IMR-90 (cell line): ENCODE results near the gene PIK3C3. TPM values are rescaled to one million over a fixed set of nuclear protein-coding genes. Genes with fewer than 3 reads are reported as not detected.

Experiments
- ATAC-seq: fragments of 200-7000 bp; cut with Tn5 transposase; 2 replicates; pipeline ENCODE4 v1.9.1; 2020; ENCODE audit warnings: low read depth, mild to moderate bottlenecking, moderate library complexity
- BruUV-seq: library from RNA; stranded (reverse); fragments of 400-500 nt; replicated peaks from 2 replicates; lab custom pipeline; 2021; lab: Mats Ljungman, UMichigan
- CTCF ChIA-PET: fragments of 300-600 bp; formaldehyde crosslinking; extraction: SDS; loops from one replicate; lab custom pipeline; 2021; ENCODE audit warnings: antibody characterized with exemption; lab: Yijun Ruan, JAX
- POLR2A ChIA-PET: fragments of 300-600 bp; sonication (Branson Sonifier 250); formaldehyde crosslinking; loops from one replicate; lab custom pipeline; 2022; ENCODE audit warnings: antibody characterized with exemption; ENCODE audit not compliant: unreplicated experiment; lab: Charles Lee
- DNase-seq: peaks from one replicate; pipeline ENCODE4 v3.0.0; 2013
- H2AFZ ChIP-seq: replicated peaks from 2 replicates; pipeline ENCODE3; 2013; ENCODE audit warnings: low read length, mild to moderate bottlenecking; ENCODE audit not compliant: poor library complexity
- H2AK5ac ChIP-seq: 2 replicates; pipeline ENCODE4 v1.6.1; 2013; ENCODE audit warnings: low read depth, low read length, inconsistent platforms
- H2AK9ac ChIP-seq: replicated peaks from 2 replicates; pipeline ENCODE3; 2013; ENCODE audit warnings: mild to moderate bottlenecking, low read depth, low read length, moderate library complexity; ENCODE audit not compliant: poor library complexity
- H2BK120ac ChIP-seq: 2 replicates; pipeline ENCODE4 v1.6.1; 2013; ENCODE audit warnings: low read depth, low read length, inconsistent platforms
- H2BK15ac ChIP-seq: 3 replicates; pipeline ENCODE4 v1.6.1; 2013; ENCODE audit warnings: low read depth, low read length, inconsistent platforms
- H2BK20ac ChIP-seq: 2 replicates; pipeline ENCODE4 v1.6.1; 2013; ENCODE audit warnings: low read depth, mild to moderate bottlenecking, inconsistent platforms, low read length, moderate library complexity
- H2BK5ac ChIP-seq: 2 replicates; pipeline ENCODE4 v1.6.1; 2013; ENCODE audit warnings: mild to moderate bottlenecking, low read depth, low read length, inconsistent platforms; ENCODE audit not compliant: poor library complexity, severe bottlenecking
- H3K14ac ChIP-seq: replicated peaks from 2 replicates; pipeline ENCODE4 v1.6.1; 2013; ENCODE audit warnings: low read depth, low read length, inconsistent platforms
- H3K18ac ChIP-seq: 2 replicates; pipeline ENCODE4 v1.6.1; 2013; ENCODE audit warnings: low read depth, low read length, control low read depth
- H3K23ac ChIP-seq: 2 replicates; pipeline ENCODE4 v1.6.1; 2013; ENCODE audit warnings: low read depth, low read length, inconsistent platforms
- H3K27ac ChIP-seq: 2 replicates; pipeline ENCODE4 v1.5.1; 2013; ENCODE audit warnings: mild to moderate bottlenecking, control low read depth, low read length; ENCODE audit not compliant: insufficient read depth
- H3K27me3 ChIP-seq: 2 replicates; pipeline ENCODE4 v1.6.1; 2013; ENCODE audit warnings: low read length; ENCODE audit not compliant: control insufficient read depth, insufficient read depth
- H3K36me3 ChIP-seq: 2 replicates; pipeline ENCODE4 v1.6.1; 2013; ENCODE audit warnings: low read length, mixed read lengths; ENCODE audit not compliant: control insufficient read depth, insufficient read depth
- H3K4ac ChIP-seq: 2 replicates; pipeline ENCODE4 v1.6.1; 2013; ENCODE audit warnings: low read depth, low read length, inconsistent platforms
- H3K4me1 ChIP-seq: 2 replicates; pipeline ENCODE4 v1.6.1; 2013; ENCODE audit warnings: low read length, mixed read lengths; ENCODE audit not compliant: control insufficient read depth, insufficient read depth
- H3K4me2 ChIP-seq: 2 replicates; pipeline ENCODE4 v1.6.1; 2013; ENCODE audit warnings: low read depth, mild to moderate bottlenecking, control low read depth, low read length, moderate library complexity
- H3K4me3 ChIP-seq: 2 replicates; pipeline ENCODE4 v1.5.1; 2013; ENCODE audit warnings: low read depth, mild to moderate bottlenecking, control low read depth, low read length, moderate library complexity; ENCODE audit not compliant: insufficient read depth
- H3K56ac ChIP-seq: 2 replicates; pipeline ENCODE4 v1.6.1; 2013; ENCODE audit warnings: low read length, inconsistent platforms; ENCODE audit not compliant: insufficient read depth; ENCODE audit errors: extremely low read depth
- H3K79me1 ChIP-seq, 2 experiments: 2 replicates each; pipeline ENCODE4 v1.6.1; 2013; ENCODE audit warnings: low read length in 2 of 2, inconsistent platforms in 1 of 2, low read depth in 1 of 2
- H3K9ac ChIP-seq: 2 replicates; pipeline ENCODE4 v1.6.1; 2013; ENCODE audit warnings: low read depth, low read length, control low read depth
- H3K9me1 ChIP-seq: 2 replicates; pipeline ENCODE4 v1.6.1; 2013; ENCODE audit warnings: low read length, inconsistent platforms; ENCODE audit not compliant: insufficient read depth
- H3K9me3 ChIP-seq: 2 replicates; pipeline ENCODE4 v1.6.1; 2013; ENCODE audit warnings: low read length; ENCODE audit not compliant: control insufficient read depth, insufficient read depth
- H4K20me1 ChIP-seq: 2 replicates; pipeline ENCODE4 v1.6.1; 2013; ENCODE audit warnings: low read length, inconsistent platforms; ENCODE audit not compliant: insufficient read depth
- H4K5ac ChIP-seq: 2 replicates; pipeline ENCODE4 v1.6.1; 2013; ENCODE audit warnings: mild to moderate bottlenecking, low read depth, low read length, control low read depth
- H4K8ac ChIP-seq, 2 experiments: 2 replicates each; pipeline ENCODE4 v1.6.1; 2013; ENCODE audit warnings: low read depth in 2 of 2, low read length in 2 of 2, control low read depth in 1 of 2, inconsistent platforms in 1 of 2
- H4K91ac ChIP-seq: 2 replicates; pipeline ENCODE4 v1.6.1; 2013; ENCODE audit warnings: low read depth, low read length, inconsistent platforms; ENCODE audit not compliant: insufficient read depth
- BHLHE40 ChIP-seq: fragments of 150-350 bp; IDR thresholded peaks from 2 replicates; pipeline ENCODE4 v1.6.1; 2016; ENCODE audit warnings: mild to moderate bottlenecking, low read depth, low read length
- CEBPB ChIP-seq: IDR thresholded peaks from 2 replicates; pipeline ENCODE4 v1.6.1; 2012; ENCODE audit warnings: low read depth, low read length, improper control_type of control experiment
- CHD1 ChIP-seq: IDR thresholded peaks from 2 replicates; pipeline ENCODE4 v1.6.1; 2012; ENCODE audit warnings: low read depth, low read length, improper control_type of control experiment
- FOS ChIP-seq: fragments of 150-350 bp; IDR thresholded peaks from 2 replicates; pipeline ENCODE4 v1.6.1; 2016; ENCODE audit warnings: low read depth, low read length
- MAFK ChIP-seq: IDR thresholded peaks from 2 replicates; pipeline ENCODE4 v1.6.1; 2012; ENCODE audit warnings: low read depth, low read length, improper control_type of control experiment
- MAZ ChIP-seq: IDR thresholded peaks from 2 replicates; pipeline ENCODE4 v1.6.1; 2012; ENCODE audit warnings: low read depth, mild to moderate bottlenecking, low read length, improper control_type of control experiment, moderate library complexity, borderline replicate concordance
- MXI1 ChIP-seq: IDR thresholded peaks from 2 replicates; pipeline ENCODE4 v1.6.1; 2012; ENCODE audit warnings: low read depth, mild to moderate bottlenecking, low read length, moderate library complexity, borderline replicate concordance
- NFE2L2 ChIP-seq: fragments of 150-350 bp; IDR thresholded peaks from 2 replicates; pipeline ENCODE4 v1.6.1; 2016; ENCODE audit warnings: low read depth, mild to moderate bottlenecking, low read length
- POLR2A ChIP-seq: IDR thresholded peaks from 2 replicates; pipeline ENCODE4 v1.6.1; 2012; ENCODE audit warnings: mild to moderate bottlenecking, low read depth, low read length
- RAD21 ChIP-seq: IDR thresholded peaks from 2 replicates; pipeline ENCODE4 v1.6.1; 2012; ENCODE audit warnings: low read length, improper control_type of control experiment
- RCOR1 ChIP-seq: IDR thresholded peaks from 2 replicates; pipeline ENCODE4 v1.6.1; 2012; ENCODE audit warnings: mild to moderate bottlenecking, low read length, improper control_type of control experiment; ENCODE audit not compliant: insufficient replicate concordance
- RFX5 ChIP-seq: IDR thresholded peaks from 2 replicates; pipeline ENCODE4 v1.8.0; 2012; ENCODE audit warnings: low read depth, mild to moderate bottlenecking, low read length, moderate library complexity
- SMC3 ChIP-seq: fragments of 150-350 bp; IDR thresholded peaks from 2 replicates; pipeline ENCODE4 v1.6.1; 2016; ENCODE audit warnings: low read depth, mild to moderate bottlenecking, antibody characterized with exemption, low read length, moderate library complexity
- WGBS, 2 experiments: methylation state at CpG; one replicate each; pipeline versions ENCODE4 v1.1.5 to v1.1.7; 2013; ENCODE audit warnings: missing lambda C conversion rate in 2 of 2; ENCODE audit not compliant: insufficient read length in 1 of 2; ENCODE audit errors: extremely low coverage in 2 of 2; 5-methylcytosine and 5-hydroxymethylcytosine counted together
- dilution Hi-C: fragments of 300-500 bp; cut with HindIII; formaldehyde crosslinking; loops from one replicate; pipeline ENCODE4 v1.14.3; 2018; ENCODE audit warnings: low sequenced_read_pairs; ENCODE audit not compliant: unreplicated experiment
- in situ Hi-C: fragments of 300-500 bp; cut with MboI; formaldehyde crosslinking; loops from 3 replicates; pipeline ENCODE4 v1.14.3; 2019; ENCODE audit warnings: low sequenced_read_pairs, inconsistent platforms, mixed read lengths
- intact Hi-C: fragments of 100-400 bp; cut with micrococcal nuclease; formaldehyde crosslinking; loops from 2 replicates; pipeline ENCODE4 v1.10.0; 2022
- polyA plus RNA-seq, 3 experiments: library from polyadenylated mRNA; depleted of rRNA; stranded (reverse); fragments of >200 nt; gene quantifications; 2 replicates each; pipeline ENCODE4 v1.2.3, GENCODE V29; 2012; ENCODE audit warnings: low replicate concordance in 1 of 3
- total RNA-seq: library from RNA; depleted of rRNA; stranded (reverse); fragments of >200 nt; gene quantifications from 2 replicates; pipeline ENCODE4 v1.2.3, GENCODE V29; 2012
- TF ChIP-seq, protein P1 (sequence below): fragments of 150-350 bp; IDR thresholded peaks from 2 replicates; pipeline ENCODE4 v1.6.1; 2017; ENCODE audit warnings: mild to moderate bottlenecking, antibody characterized with exemption, low read length, low read depth
- TF ChIP-seq, protein P2 (sequence below): fragments of 150-350 bp; IDR thresholded peaks from 2 replicates; pipeline ENCODE4 v1.6.1; 2016; ENCODE audit warnings: low read depth, mild to moderate bottlenecking, low read length, moderate library complexity, borderline replicate concordance
- TF ChIP-seq, protein P3 (sequence below): conservative IDR thresholded peaks from 2 replicates; pipeline ENCODE4 v1.5.1; 2012; ENCODE audit warnings: mild to moderate bottlenecking, low read depth, low read length, improper control_type of control experiment

The PIK3C3 gene
- total and polyA plus RNA-seq, 2 of the 4 experiments (the other 2 are of a cell fraction) = 41.2 to 57.2 TPM

DNA sequence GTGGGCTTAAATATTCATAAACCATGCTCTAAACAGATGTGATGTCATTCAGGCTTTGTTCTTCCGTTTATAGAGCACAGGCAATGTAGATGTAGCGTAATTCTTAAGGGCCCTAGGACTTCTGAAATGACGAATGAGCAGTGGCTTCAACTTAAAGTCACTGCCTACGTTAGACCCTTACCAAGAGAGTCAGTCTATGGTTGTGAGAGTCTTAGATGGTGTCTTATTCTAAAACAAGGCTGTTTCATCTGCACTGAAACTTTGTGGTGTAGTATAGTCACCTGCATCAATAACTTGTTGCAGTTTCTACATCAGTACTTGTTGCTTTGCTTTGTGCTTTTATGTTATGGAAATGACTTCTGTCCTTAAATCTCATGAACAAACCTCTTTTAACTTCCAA, 56.0 kb downstream of the PIK3C3 start:
- H3K4me3 ChIP-seq = no peak overlapping the region
- no peak overlapping the region for H2BK5ac ChIP-seq
- peaks cover 12% of the 10 kb centered on the region for H3K36me3 ChIP-seq
- H3K18ac ChIP-seq = no peak overlapping the region
- H3K4me2 ChIP-seq = no peak overlapping the region
- no peaks in the 10 kb centered on the region for H4K20me1 ChIP-seq
- H3K79me1 ChIP-seq = peaks cover 3 to 7% of the 10 kb centered on the region in 2 experiments; a peak in 2 of 4 replicates
- dilution Hi-C loops = no loop called here
- ChIA-PET POLR2A (no interaction called here), CTCF (interaction anchor here (1.3 kb wide), 1 partner anchor 17 kb away, joined by 4 read pairs; no protein-coding TSS in a partner anchor)
- no peak overlapping the region for H2BK120ac ChIP-seq
- H3K14ac ChIP-seq = no peak overlapping the region
- H3K27me3 ChIP-seq = no peaks in the 10 kb centered on the region
- H4K8ac ChIP-seq = no peak overlapping the region
- H3K4ac ChIP-seq = no peak overlapping the region
- DNase-seq (no peak), ATAC-seq (no peak)
- H3K9me3 ChIP-seq = no peaks in the 10 kb centered on the region
- H3K56ac ChIP-seq = no peak overlapping the region
- in situ Hi-C loops = no loop called here
- H2BK15ac ChIP-seq = no peak overlapping the region
- H3K4me1 ChIP-seq = no peaks in the 10 kb centered on the region
- intact Hi-C loops = no loop called here
- no peak overlapping the region for H3K9ac ChIP-seq
- no peak overlapping the region for H4K91ac ChIP-seq
- no peak overlapping the region for H4K5ac ChIP-seq
- WGBS, 2 experiments = 93% methylated on average over 2 of the region's 4 CpGs; no CpG with 5 or more reads in 1 of the 2 experiments
- no peaks in the 10 kb centered on the region for H3K9me1 ChIP-seq
- no peak overlapping the region for H3K23ac ChIP-seq
- no peak overlapping the region for H2BK20ac ChIP-seq
- BruUV-seq = no TSS peak
- H3K27ac ChIP-seq = no peak overlapping the region
- no peak overlapping the region for H2AK9ac ChIP-seq
- H2AK5ac ChIP-seq = no peak overlapping the region
- TF ChIP-seq, protein P1, sequence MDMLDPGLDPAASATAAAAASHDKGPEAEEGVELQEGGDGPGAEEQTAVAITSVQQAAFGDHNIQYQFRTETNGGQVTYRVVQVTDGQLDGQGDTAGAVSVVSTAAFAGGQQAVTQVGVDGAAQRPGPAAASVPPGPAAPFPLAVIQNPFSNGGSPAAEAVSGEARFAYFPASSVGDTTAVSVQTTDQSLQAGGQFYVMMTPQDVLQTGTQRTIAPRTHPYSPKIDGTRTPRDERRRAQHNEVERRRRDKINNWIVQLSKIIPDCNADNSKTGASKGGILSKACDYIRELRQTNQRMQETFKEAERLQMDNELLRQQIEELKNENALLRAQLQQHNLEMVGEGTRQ = no peak
- TF ChIP-seq MAFK = no peak
- no peak for TF ChIP-seq MAZ
- TF ChIP-seq RCOR1 = no peak
- no peak for TF ChIP-seq FOS
- TF ChIP-seq NFE2L2 = no peak
- no peak for TF ChIP-seq POLR2A
- TF ChIP-seq, protein P2, sequence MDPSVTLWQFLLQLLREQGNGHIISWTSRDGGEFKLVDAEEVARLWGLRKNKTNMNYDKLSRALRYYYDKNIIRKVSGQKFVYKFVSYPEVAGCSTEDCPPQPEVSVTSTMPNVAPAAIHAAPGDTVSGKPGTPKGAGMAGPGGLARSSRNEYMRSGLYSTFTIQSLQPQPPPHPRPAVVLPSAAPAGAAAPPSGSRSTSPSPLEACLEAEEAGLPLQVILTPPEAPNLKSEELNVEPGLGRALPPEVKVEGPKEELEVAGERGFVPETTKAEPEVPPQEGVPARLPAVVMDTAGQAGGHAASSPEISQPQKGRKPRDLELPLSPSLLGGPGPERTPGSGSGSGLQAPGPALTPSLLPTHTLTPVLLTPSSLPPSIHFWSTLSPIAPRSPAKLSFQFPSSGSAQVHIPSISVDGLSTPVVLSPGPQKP = no peak
- TF ChIP-seq BHLHE40 = no peak
- TF ChIP-seq RFX5 = no peak
- TF ChIP-seq SMC3 = no peak
- TF ChIP-seq, protein P3, sequence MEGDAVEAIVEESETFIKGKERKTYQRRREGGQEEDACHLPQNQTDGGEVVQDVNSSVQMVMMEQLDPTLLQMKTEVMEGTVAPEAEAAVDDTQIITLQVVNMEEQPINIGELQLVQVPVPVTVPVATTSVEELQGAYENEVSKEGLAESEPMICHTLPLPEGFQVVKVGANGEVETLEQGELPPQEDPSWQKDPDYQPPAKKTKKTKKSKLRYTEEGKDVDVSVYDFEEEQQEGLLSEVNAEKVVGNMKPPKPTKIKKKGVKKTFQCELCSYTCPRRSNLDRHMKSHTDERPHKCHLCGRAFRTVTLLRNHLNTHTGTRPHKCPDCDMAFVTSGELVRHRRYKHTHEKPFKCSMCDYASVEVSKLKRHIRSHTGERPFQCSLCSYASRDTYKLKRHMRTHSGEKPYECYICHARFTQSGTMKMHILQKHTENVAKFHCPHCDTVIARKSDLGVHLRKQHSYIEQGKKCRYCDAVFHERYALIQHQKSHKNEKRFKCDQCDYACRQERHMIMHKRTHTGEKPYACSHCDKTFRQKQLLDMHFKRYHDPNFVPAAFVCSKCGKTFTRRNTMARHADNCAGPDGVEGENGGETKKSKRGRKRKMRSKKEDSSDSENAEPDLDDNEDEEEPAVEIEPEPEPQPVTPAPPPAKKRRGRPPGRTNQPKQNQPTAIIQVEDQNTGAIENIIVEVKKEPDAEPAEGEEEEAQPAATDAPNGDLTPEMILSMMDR = no peak
- no peak for TF ChIP-seq CEBPB
- no peak for TF ChIP-seq CHD1
- no peak for TF ChIP-seq MXI1
- no peak for TF ChIP-seq RAD21
- no peak overlapping the region for H2AFZ ChIP-seq
